NCI-H226 (cell line): Measurements from ENCODE around the gene IGSF9B.

ENCODE experiments used
- DNase-seq: peaks from one replicate; pipeline ENCODE4 v3.0.0-alpha.2; 2015

IGSF9B gene

DNA sequence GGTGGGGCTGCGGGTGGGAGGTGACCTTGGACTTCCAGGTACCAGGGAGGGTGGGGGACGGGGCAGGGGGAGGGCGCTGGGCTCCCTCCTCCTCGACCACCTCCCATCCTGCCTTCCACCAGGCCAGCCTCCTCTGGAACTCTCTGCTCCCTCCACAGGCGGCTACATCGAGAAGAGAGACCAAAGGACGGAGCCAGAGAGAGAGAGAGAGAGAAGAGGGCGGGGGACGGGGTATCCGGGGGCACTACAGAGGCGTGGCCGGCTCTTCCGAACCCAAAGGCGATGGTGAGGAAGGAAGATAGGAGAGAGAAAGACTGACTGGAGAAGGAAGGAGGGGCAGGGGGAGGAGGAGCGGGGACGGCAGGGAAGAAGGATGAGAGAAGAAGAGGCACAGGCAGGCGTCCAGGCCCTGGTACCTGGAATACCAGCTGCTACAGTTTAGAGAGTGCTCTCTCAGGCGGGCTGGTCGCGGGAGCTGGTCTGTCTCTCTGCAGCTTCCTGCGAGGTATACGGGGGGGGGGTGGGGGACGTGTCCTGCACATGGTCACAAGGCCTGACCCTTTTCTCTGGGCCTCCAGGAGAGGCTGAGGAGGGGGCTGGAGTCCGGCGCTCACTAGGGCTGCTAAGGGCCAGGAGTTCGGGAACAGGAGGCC, 38.0 kb downstream of the IGSF9B start:
- no peak for DNase-seq

DNA sequence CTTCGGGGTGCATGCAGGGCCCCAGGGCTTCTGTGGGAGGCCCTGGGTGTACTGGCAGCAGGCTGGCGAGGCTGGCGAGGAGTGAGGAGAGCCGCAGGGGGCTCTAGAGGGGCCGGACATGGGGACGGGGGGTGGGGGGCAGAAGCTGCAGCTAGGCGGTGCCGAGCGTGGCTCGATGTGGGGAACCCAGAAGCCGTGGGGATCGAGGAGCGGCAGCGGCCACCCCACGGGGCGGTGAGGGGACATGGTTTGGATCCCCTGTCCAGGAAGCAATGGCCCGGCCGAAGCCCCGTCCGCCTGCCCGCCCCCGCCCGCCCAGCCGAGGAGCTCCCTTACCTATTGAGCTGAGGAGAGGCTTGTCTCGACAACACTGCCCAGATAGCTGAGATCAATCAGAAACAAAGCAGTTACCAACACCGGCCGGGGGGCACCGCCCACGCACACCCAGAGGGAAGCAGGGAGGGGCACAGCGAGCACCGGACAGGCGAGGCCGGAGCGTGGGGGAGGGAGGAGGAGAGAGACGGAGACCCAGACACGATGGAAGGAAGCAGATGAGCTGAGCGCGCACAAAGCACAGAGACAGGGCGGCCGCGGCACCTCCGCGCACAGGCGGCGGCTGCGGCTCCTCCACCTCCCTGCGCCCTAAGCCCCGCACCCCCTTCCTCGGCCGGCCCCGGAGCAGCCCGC, 38.7 kb downstream of the IGSF9B start:
- DNase-seq: no peak

DNA sequence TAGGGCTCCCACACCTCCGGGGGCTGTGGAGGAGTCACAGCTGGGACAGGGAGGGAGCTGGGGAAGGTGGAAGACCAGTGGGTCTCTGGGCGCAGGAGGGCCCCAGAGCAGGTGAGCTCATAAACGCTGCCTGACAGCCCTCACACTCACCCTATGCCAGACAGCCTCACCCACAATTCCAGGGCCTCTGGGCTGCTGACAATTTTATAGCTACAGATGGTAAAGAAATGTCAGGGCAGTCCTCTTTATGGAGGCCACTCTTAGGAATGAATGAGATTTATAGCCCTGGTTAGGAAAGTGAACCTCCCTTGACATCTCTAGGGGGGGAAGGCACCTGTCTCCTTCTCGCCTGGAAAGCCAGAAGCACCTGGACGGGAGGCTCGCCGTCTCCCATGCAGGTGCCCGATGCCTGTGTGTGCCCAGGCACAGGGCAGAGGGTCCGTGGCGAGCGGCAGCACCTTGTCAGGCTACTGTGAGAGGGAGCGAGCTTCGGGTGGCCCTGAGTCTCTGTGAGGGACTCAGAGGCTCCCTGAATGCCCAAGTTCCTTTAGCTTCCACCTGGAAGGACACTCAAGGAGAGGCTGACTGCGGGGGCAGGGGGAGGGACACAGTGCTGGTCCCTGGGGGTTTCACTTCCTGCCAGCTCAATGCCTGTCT, 39.9 kb downstream of the IGSF9B start:
- no peak for DNase-seq

DNA sequence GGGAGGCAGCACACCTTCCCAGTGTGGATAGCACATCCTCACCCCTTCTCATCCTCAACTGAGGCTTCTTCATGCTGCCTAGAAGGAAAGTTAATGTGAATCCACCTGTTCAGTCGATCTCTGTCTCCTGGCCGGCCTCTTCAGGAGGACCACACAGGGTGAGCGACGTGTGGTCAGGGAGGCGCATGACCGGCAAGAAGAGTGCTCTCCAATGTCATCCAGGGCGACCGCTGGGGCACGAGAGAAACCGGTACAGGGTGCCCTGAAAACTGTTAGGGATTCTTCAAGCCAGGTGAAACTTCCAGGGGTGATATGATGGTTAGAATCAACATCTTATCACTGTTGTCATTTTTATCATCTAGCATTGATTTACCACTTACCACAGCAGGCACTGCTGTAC, 43.0 kb downstream of the IGSF9B start:
- DNase-seq: no peak

DNA sequence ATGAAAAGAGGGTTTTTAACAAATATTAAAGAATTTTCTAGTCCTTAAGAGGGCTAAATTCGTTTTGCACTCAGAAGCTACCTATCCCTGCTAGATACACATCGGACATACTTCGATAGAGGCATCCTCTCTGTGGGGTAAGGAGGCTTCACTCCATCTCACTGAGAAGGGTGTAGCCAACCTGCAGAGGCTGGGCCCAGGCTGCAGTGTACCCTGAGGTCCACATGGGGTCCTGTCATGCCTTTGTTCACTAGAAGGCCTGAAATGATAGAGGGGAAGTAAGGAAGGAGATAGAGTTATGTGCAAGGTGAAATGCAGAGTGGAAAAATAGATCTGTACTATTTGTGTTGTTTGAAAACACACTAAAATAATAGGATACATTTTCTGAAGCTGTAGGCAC, 45.6 kb downstream of the IGSF9B start:
- DNase-seq: no peak

DNA sequence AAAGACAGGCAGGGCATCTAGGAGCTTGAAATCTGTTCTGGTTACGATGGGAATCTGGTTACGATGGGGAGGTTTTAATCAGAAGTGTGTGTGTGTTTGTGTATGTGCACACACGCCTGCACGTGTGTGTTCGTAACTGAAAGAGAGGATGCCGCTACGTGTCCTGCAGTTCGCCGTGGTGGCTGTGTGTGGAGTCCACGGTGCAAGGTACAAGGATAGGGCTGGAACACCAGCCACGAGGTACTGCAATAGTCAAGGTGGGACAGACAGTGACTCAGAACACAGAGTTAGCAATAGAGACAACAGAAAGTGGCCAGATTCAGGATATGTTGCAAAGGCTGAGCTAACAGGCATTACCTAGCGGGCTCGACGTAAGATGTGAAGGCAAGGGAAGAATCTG, 46.7 kb downstream of the IGSF9B start:
- no peak for DNase-seq

DNA sequence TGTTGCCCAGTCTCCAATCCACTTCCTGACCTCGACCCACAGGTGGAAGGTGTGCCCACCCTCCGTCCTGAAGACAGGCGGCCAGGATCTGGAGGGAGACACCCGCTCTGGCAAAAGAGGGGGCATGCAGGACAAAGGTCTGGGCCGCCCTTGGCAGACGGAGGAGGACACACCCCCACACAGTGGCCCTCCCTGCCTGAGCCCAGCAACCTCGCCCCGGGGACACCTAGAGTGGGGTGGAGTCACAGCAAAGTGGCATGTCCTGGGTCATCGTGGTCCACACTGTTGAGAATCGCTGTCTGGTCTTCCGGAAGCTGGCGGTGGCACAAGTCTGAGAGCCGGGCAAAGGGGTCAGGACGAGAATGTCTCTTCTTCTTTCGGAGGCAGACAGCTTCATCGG, 47.9 kb downstream of the IGSF9B start:
- no peak for DNase-seq

DNA sequence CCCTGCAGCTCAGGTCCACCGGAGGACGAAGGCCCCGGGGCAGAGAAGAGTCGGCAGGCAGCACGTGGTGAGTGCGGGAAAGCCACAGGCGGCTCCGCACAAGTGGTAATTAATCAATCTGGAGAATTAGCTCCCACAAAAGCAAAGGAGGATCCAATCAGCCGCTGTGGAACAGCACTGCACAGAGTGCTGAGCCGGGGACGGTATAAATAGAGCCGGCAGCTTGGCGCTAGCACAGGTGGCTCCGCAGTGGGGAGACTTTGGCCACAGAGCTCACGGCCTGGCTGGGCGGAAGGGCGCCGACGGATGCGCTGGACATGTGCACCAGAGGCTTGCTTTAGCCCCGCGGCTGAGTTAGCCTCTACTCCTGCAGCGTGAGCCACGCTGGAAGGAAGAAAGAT, 48.9 kb downstream of the IGSF9B start:
- no peak for DNase-seq

DNA sequence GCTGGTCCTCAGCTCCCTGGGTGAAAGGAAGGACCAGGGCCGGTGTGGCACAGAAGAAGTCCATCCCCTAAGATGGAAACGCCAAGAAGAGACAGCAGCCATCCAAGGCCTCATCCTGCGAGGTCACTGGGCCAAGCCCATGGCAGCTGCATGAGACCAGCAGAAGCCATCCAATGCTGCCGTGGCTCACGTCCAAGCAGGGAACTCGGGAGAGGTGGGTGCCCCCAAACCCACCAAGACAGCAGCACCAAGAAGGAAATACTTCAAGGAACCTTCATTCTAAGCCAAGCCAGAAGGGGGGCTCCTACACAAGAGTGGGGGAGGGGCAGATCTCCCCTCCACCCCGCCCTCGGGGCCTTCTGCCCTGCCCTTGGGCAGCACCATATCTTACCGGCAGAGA, 49.6 kb downstream of the IGSF9B start:
- DNase-seq: no peak

DNA sequence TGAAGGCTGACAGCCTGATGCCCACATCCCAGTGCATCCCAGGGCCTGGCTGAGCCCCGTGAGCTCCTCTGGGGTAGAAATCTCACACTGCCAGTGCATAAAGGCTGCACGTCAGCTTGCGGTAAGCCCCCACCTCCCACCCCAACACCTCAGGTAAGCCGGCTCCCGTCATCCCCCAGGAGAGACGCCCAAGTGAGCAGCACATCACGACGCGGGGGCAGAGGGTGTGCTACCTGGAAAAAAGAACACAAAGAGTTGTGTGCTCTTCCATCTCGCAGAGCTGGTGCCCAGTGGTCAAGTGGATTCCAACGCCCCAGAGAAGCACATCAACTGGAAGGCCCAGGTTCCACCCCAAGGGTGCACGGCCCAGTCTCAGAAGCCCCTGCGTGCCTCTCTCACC, 50.0 kb downstream of the IGSF9B start:
- no peak for DNase-seq

DNA sequence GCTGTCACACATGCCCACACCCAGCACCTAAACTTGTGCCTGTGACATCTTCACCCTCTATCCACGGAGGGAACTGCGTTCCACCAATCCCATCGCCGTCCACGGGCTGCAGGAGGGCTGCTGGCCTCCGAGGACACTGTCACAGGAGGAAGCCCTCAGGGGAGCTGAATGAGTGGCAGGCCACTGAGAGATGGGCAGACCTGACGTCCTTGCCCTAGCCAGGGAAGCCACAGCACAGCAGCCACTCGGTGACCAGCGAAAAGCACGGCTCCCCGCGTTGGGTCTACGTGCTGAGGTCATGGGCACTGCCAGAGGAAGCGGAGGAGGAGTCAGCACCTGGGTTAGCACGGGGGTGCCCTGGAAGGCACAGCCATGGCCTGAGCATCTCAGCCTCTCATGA, 50.5 kb downstream of the IGSF9B start:
- no peak for DNase-seq

DNA sequence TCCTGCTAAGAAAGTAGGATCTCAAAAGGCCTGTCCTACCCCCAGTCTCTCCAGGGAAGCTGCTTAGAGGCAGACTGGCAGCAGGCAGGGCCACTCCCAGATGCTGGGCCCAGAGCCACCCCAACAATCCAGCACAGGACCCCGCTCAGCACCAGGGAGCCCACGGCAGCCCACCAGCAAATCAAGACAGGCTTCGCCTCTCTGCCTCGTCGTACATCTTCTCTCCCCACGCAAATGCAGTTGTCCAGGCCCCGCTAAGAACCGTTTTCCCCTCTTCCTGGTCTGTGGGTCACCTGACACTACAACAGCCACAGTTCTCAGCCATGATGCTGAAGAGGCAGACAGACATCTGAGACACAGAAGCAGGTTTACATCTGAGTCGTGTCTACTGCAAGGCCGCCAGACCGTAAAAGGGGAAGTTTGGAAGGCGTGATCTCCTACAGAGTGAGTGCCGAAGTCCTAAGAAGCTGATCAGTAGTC, 51.1 kb downstream of the IGSF9B start:
- no peak for DNase-seq

DNA sequence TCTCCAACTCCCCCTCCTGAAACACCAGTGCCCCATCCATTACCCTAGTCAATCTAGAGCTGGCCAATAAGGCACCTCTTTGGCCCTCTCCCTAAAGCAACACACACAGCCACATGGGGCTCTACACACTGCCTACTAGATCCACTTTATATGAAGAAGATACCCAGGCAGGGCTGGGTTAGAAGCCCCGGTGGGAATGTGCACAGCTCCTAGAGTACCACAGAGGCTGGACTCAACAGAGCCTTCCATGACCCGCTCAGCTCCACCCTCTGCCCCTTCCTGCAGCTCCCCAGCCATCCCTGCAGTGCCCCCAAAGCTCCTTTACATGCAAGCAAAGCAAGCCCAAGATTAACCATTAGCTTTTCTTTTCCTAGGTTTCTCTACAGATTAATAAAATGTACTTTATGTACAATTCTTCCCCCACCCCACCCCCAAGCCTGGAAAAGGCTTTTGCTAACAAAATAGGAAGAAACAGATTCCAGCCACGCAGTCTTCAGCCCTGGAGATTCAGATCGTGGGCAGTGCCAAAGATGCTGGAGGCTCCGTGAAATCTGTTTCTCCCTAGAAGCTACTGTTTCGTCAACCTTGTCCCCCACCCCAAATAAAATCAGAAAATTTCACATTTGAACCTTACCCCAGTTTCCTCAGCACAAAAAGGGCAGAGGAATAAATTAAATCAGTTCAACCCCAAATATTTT, 51.8 kb downstream of the IGSF9B start:
- DNase-seq: no peak

DNA sequence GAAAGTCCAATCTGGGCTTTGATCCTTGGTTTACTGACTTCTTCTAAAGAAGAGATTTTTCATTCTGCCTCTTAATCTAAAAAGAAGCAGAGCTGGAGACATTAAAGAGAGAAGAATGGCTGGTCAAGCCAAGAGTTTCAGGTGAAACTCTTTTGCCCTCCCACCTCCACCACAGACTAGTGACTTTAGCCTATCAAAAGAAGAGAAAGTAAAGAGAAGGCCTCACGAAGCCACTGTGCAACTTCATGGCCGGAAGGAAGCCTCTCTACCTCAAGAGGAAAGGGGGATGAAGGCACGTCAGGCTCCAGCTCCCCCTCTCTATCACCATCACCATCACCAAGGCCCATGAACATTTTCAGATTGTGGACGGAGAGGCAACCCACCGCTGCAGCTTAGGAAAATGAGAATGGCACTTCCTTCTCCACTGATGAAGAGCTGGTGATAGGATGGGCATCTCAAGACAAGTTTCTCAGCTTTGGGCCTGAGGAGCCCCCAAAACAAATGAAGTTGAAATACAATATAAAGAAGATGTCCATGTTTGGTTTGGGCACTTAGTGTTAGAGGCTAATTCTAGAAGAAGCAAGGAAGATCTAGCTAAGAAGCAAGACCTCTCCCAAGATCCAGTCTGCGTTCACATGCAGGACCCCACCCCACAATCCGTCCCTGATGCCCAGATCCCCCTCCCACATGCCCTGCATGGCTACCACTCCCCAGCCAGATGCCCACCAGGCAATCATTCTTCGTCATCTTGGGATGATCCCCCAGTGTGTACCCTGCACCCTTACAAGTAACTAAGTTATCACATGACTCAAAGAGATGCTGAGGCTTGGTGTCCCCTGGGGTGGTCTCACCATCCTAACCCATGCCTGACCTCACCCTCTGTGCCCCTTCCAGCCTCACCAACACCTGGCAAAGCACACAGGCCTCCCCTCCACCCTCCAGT, 52.6 kb downstream of the IGSF9B start:
- DNase-seq: no peak

DNA sequence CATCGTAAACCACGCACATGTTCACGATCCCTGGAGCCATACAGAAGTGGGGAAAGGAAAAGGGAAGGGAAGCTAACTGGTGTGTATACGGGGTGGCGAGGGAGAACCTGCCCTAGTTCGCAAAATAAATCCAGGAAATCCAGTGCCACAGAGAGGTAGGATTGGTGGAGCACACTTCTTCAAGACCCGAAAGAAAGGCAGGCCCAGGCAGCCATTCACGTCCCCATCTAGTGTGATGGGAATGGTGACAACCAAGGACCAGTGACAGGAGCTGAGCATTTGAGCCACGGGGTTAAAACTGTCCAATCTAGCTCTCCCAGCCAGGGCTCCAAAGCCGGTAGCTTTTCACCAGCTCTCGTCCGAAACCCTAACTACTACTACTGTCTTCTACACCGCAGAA, 53.7 kb downstream of the IGSF9B start:
- no peak for DNase-seq

DNA sequence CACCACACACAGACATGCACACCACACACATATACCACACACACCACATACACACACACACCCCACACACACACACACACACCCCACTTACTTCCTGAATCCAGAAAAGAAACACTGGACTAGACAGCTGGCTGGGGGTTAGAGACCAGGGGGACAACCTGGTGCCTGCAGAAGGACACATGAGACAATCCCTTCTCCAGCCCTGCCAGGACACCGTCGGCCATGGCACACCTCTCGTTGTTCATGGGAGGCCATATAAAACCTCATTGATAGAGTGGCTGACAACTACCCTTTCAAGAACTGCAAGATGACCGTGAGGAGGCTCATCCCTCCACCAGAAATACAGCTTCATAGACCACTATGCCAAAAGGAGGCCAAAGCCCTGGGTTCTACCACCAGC, 54.3 kb downstream of the IGSF9B start:
- no peak for DNase-seq

DNA sequence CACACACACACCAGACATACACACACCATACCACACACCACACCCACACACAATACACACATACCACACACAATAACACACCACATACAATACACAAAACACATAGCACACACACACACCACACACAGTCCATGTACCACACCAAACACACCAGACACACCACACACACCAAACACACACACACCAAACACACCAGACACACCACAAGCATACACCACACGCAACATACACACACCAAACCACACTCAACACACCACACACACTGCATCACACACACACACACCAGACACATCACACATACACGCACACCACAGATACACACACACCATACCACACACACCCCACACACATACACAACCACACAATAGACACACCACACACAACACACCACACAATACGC, 54.8 kb downstream of the IGSF9B start:
- DNase-seq: no peak

DNA sequence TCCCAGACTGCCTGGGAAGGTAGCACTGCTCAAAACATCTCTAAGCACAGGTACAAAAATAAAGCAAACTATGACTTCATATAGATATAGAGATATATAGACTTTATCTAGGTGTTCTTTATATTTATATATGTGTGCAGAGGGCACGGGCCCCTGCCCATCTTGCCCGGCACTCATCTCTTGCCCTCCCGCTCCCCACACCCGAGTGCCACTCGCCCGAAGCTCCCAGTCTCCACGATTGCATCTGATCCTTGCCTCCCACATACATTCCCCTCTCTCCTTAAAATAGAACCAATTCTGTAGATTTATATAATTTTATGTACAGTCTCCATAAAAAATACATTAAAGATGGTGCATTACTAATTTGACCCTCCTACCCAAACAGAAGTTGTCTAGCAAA, 55.5 kb downstream of the IGSF9B start:
- DNase-seq: no peak

DNA sequence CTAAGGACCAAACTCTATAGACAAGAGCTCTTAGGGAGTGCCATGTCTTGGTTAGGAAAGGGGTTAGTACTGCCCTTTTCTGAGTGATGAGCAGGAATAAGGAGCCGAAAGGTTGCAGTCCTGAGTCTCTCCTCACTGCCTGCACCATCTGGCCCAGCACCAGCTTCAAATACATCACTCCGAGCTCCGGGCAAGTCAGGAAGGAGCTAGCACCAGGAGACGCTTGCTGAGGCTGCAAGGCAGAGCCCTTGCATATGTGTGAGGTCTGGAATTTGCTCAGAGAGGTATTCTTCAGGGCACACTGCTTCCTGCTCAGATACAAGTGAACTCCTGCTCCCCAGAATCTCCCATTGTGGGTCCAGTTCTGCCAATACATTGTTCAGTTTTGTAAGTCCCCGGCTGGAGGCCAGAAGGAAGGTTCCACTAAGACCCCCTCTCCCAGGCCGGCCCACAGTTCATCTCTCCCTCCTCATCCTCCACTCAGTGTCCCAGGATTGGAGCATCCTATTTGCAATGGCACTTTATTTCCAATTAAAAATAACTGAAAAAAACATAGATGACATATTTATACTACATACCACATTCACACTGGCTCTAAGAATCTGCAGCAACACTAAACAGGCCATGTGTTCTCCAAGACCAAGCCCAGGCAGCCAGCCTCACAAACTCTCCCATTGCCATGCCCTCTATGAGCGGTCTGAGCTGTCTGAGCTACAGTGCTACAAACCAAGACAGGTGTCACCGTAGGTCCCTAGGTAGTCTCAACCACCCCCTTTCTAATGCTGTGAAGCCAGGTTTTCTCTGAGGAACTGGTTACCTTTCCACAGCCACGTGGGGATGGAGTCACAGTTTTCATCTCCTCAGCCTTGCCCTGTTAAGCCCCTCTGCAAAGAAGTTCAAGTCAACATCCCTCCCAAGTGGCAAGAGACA, 56.3 kb downstream of the IGSF9B start:
- no peak for DNase-seq

DNA sequence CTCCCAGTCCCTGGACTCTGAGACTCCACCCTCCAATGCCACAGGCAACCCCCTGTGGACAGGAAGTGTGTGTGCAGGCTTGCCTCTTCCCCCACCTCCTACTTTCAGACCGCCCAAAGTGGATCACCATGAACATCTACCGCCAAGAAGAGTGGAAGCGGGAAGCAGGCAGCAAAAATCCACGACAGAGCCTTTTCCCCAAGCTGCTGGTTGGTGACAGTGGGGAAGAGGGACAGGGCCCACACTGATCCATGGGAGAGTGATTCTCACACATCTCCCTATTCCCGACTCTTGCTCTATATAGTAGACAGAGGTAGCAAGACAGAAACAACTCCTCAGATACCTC, 58.0 kb downstream of the IGSF9B start:
- DNase-seq: no peak

DNA sequence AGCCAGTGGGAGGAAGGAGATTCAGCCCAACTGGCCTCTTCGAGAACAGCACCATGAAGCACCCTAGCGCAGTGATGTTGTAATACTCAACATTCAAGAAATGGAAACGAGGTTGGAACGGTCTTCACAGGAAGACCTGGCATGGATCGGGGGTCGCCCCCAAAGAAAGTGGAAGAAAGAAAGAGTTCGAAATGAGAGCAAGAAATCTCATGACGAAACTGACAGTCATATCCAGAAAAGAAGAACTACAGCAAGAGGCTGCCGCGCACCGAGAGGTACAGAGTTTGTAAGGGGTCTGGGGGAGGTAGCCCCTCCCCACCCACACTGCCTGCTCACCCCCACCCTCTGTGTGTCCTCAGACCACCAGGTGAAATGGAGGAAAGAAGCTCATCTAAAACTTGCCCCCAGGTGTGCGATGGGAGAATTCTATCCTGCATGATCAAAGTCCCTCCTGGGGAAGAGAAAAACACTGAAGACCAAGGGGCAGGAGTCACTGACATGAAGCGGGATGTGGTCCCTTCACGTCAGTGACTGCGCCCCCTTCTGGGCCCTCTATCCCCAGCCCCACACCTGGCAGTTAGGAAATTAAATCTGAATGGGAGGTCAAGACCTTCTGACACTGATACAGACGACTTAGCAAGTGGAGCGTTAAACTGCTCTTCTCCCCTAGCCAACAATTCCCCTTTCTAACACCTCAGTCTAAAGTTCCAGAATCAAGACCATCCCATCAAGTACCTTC, 58.6 kb downstream of the IGSF9B start:
- no peak for DNase-seq
